MG63 (cell line): ENCODE measurements around the gene UBE2N. TPM values are rescaled to one million over a fixed set of nuclear protein-coding genes. Genes with fewer than 3 reads are reported as not detected.
"Not testable (repeated sequence)": the region's sequence is repeated elsewhere in the genome, so short reads cannot be mapped to it uniquely, and the experiment has no call there.

Experiments used
- DNase-seq: peaks from one replicate; pipeline ENCODE4 v3.0.0-alpha.2; 2020
- H3K27me3 ChIP-seq: fragments of 250-450 bp; sonication (Bioruptor Pico); 2 replicates; pipeline ENCODE4 v1.5.1; 2020; ENCODE audit warnings: mild to moderate bottlenecking, moderate library complexity
- H3K36me3 ChIP-seq: fragments of 250-450 bp; sonication (Bioruptor Pico); 2 replicates; pipeline ENCODE4 v1.5.1; 2020; ENCODE audit warnings: mild to moderate bottlenecking, moderate library complexity
- H3K4me3 ChIP-seq: fragments of 250-450 bp; sonication (Bioruptor Pico); 2 replicates; pipeline ENCODE4 v1.5.1; 2020; ENCODE audit warnings: mild to moderate bottlenecking, moderate library complexity
- H3K9me3 ChIP-seq: fragments of 250-450 bp; sonication (Bioruptor Pico); 2 replicates; pipeline ENCODE4 v1.5.1; 2020; ENCODE audit warnings: mild to moderate bottlenecking, moderate library complexity
- total RNA-seq: library from RNA; depleted of rRNA; stranded (reverse); fragments of >200 nt; shearing (Covaris generic); gene quantifications from 2 replicates; pipeline ENCODE4 v1.2.3, GENCODE V29; 2014; ENCODE audit warnings: low replicate concordance

The UBE2N gene
- total RNA-seq, 1 experiment from 2014 or later, result 115 TPM

DNA sequence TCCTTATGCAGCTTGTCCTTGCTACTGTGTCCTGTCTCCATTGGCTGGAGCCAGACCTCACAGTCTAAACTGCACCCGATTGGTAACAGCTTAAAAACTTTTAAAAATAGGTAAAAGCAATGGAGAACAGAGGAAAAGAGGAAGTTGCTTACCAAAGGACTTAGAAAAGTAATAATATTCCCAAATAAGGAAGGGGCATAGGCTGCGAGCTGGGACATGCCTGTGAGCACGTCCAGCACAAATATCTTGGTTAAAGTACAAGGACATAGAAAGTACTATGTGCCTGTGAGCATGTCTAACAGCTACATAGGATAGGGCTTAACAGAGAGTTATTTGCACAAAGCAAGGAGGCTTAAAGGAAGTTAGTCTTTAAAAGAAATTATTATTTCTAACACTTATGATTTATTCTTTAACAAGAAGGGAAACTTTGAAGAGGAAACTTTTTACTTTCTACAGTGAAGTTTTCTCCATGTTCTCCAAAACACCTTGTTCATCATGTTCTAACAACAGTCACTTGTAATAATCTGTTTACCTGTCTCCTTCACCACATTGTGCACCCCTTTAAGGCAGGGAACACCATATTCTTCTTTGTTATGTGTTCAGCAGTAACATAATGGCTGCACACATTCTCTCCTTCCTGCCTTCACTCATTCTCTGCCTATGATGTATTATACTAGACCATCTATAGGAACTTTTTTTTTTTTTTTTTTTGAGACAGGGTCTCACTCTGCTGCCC, 9.8 kb upstream of the UBE2N start:
- Histone ChIP-seq H3K9me3 (no peaks in the 10 kb centered on the region), H3K27me3 (no peaks in the 10 kb centered on the region), H3K4me3 (no peak overlapping the region), H3K36me3 (no peaks in the 10 kb centered on the region)
- DNase-seq, result no peak

DNA sequence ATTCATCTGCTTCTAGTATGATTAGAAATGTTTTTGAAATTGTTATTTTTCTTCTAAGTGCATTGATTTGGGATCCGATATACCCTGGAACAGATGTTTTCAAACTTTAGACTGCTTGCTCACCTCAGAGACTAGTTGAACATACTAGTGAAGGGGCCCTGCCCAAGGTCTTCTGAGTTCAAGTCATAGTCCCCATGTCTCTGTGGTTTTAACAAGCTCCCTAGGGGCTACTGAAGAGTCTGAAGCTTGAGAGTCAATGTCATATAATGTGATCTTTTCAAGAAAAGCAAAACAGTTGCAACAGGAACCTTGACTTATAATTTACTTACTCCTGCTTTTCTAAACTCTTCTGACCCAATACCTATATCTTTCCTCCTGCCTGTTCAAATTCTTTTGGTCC, 7.5 kb upstream of the UBE2N start:
- H3K4me3 ChIP-seq, result no peak overlapping the region
- H3K27me3 ChIP-seq, result no peaks in the 10 kb centered on the region
- DNase-seq, result no peak
- no peaks in the 10 kb centered on the region for H3K9me3 ChIP-seq
- no peaks in the 10 kb centered on the region for H3K36me3 ChIP-seq

DNA sequence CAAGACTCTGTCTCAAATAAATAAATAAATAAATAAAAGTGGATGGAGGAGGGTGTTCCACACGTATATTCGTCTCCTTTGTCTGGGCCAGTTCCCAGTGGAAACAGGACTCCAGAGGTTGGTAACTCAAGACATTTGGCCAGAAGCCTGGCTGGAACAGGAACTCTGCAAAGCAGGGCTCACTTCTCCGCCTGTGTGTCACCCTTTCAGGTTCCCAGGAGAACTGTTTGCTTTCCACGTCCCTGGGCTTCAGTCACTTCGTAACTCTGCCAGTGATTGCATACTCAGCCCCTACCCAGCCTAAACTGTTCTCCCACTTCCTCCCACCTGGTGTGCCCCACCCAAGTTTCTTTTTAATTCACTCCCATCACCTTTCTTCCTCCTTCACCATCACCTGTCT, 7.0 kb upstream of the UBE2N start:
- no peaks in the 10 kb centered on the region for H3K9me3 ChIP-seq
- H3K27me3 ChIP-seq, result no peaks in the 10 kb centered on the region
- H3K4me3 ChIP-seq, result no peak overlapping the region
- no peak for DNase-seq
- H3K36me3 ChIP-seq, result no peaks in the 10 kb centered on the region

DNA sequence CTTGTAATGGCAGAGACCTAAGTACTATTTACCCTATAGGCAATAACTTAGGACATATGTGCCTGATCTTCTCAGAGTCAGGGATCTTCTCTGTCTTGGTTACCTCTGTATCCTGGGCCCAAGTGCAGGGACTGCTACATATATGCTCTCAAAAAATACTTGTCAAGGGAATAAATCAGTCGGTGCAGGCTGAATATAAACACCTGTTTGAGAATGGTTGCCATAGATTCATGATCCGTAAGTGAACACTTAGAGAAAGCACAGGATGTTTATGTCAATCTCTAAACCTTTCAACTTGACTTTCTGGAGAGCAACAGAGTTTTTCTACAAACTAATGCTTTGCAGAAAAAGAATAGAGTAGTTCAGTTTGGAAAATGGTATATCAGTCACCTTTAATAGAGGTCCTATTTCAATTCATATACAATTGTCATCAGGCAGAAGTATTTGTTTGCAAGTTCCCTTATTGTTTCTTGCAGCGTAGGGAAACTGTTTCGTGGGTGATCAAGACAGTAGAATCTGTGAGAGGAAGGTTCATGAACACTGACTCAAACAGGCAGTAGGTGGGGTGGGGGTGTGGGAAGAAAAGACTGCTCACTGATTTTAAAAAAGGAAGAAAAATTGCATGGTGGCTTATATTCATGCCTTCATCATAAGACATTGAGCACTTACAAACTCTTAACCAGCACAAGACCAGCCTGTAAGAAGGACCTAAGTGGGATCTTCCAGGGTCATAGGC, 6.0 kb upstream of the UBE2N start:
- no peak for DNase-seq
- no peak overlapping the region for H3K4me3 ChIP-seq
- H3K9me3 ChIP-seq, result no peaks in the 10 kb centered on the region
- no peaks in the 10 kb centered on the region; the same call in 1 of the 2 replicates for H3K36me3 ChIP-seq
- no peaks in the 10 kb centered on the region for H3K27me3 ChIP-seq

DNA sequence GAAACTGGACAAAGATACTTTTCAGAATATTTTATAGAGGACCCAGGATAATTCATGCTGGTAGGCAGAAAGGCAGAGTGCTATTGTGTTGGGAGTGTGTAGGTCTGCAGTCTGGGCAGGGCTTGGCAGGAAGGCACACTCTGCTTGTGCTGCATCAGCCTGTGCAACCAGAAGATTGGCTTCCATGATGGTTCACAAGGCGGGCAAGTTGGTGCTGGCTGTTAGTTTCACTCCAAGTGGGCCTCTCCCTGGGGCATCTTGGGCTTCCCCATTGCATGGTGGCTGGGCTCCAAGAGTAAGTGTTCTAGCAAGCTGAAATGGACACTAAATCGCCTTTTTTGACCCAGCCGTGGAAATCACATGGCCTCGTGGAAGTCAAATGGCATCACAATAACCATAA, 1.8 kb upstream of the UBE2N start:
- no peak for DNase-seq
- no peak overlapping the region for H3K4me3 ChIP-seq
- H3K36me3 ChIP-seq, result no peaks in the 10 kb centered on the region; the same call in 1 of the 2 replicates
- H3K27me3 ChIP-seq, result no peaks in the 10 kb centered on the region
- no peaks in the 10 kb centered on the region for H3K9me3 ChIP-seq

DNA sequence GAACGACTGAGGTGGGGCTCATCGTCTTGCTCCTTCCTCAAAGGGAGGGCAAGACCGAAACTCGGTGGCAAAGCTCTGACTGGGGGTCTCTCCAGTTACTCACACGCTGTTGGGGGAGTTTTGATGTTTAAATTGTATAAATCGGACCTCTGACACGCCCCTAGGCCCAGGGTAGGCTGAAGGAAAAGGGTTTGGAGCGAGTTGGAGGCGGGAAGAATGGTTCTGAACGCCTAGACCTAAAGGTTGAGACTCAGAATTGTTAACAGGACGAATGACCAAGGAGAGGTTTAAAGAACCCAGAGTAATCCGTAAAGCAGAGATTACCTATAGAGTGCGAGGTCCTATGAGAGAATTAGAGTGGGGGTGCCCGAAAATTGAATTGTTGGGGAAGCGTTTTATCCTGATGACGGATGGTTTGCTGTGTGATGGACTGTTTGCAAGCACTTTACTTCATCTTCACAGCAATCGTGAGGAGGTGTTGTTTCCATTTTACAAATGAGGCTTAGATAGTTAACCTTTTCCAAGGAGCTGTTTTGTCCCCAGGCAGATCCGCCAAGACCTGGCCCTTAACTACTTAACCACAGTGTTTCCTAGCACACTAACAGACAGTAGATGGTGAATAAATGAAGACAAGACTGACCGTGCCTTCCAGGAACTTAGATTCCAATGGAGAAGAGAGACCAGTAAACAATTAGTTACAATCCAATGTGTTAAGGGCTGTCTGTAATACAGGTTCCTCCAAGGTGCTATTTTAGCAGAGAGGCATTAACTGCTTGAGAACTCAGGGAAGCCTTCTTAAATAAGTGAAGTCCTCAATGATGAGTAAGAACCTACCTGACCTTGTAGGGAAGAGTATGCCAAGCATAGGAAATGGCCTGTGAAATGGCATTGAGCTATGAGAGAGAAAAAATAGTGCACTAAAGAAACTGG, 929 bp upstream of the UBE2N start:
- no peaks in the 10 kb centered on the region; the same call in 1 of the 2 replicates for H3K36me3 ChIP-seq
- H3K27me3 ChIP-seq, result no peaks in the 10 kb centered on the region
- H3K4me3 ChIP-seq, result peak overlapping the region; percentile 88
- H3K9me3 ChIP-seq, result no peaks in the 10 kb centered on the region
- DNase-seq, result no peak

DNA sequence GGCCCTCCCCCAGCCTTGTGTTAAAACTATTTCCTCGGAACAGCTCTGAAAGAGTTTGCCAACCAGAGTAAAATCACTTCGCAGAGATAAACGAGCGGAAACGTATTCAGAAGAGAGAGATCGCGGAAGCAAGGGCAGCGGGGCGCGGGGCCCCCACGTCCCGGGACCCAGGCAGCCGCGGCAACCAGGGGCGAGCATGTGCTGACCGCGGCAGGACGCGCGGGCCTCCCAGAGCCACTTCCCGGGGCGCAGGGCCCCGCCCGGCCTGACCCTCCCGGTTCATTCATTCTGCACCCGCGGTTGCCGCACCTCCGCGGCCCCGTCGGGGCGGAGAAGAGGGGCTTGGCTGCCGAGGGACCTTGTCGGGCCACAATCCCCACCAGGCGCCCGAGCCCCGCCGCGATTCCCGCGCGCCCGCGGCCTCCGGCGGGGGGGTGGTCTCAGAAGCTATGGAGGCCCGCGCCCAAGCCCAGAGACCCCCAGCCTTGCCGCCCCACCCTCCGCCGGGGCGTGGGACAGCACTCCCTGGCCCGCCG, 598 bp downstream of the UBE2N start:
- H3K27me3 ChIP-seq, result no peaks in the 10 kb centered on the region
- H3K36me3 ChIP-seq, result no peaks in the 10 kb centered on the region; the same call in 1 of the 2 replicates
- peak; percentile 41 for DNase-seq
- H3K4me3 ChIP-seq, result peak overlapping the region; percentile 88
- no peaks in the 10 kb centered on the region for H3K9me3 ChIP-seq

DNA sequence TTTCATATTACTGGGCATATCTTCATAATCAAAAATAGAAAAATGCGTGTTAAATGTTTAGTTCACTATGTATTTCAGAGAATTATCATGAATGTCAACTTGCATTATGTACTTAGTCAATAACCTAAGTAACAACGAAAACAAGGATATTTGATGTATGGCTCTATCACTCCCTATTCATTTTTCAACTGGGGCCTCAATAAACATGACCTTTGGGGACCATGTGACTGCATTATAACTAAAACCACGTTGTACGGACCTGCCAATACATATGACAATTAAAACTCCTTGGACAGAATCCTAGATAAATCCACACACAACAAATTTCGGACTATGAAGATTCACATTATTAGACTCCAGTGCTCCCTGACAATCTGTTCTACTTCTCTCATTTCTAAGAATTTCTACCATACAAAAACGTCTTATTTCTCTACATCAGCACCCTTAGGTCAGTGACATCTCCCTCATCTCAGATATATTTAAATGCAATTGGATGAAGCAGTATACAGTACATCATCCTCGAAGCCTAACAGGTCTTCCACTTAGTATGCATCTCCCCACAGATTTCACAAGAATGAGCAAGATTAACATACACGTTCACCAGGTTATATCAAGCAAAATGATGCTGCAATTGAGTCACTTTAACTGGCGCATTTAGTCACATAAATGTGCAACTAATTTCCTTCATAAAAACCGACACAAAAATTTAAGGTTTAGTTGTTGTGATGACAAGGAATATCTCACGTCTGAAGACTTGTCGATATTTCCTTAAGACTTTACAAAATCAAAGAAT, 1.5 kb downstream of the UBE2N start:
- no peaks in the 10 kb centered on the region for H3K9me3 ChIP-seq
- H3K36me3 ChIP-seq, result no peaks in the 10 kb centered on the region; the same call in 1 of the 2 replicates
- H3K4me3 ChIP-seq, result peak overlapping the region; percentile 88
- no peak for DNase-seq
- no peaks in the 10 kb centered on the region for H3K27me3 ChIP-seq

DNA sequence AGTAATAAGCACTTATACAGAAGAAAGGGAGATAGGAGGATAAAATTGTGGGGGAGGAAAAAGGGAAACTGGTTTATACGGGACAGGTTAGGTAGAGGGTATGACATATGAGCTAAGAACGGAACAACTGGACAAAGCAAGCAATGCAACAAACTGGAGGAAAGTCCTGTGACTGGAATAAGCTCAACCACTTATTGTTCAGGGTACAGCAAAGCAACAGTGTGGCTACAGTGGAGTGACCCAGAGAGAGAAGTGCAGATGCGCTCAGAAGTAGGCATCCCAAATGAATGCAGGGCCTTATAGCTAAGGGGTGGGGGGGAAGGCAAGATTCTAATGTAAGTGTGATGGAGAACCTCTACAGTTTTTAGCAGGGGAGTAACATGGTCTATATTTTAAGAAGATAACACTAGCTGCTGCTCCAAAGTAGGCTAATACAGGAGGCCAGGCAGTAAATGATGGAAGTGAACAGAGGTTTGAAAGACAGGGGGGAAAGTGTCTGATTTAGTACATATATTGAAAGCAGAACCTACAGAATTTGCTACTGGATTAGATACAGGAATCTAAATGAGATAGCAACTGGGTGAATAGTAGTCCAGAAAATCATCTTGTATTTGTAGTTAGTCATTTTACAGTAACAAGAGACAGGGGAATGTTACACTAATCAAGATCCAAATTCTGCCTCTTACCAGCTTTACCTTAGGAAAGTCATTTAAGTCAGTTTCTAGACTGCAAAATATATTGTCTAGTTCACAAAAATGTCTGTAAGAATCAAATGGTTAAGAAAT, 3.3 kb downstream of the UBE2N start:
- Histone ChIP-seq H3K9me3 (no peaks in the 10 kb centered on the region), H3K36me3 (no peaks in the 10 kb centered on the region; the same call in 1 of the 2 replicates), H3K4me3 (no peak overlapping the region), H3K27me3 (no peaks in the 10 kb centered on the region)
- no peak for DNase-seq

DNA sequence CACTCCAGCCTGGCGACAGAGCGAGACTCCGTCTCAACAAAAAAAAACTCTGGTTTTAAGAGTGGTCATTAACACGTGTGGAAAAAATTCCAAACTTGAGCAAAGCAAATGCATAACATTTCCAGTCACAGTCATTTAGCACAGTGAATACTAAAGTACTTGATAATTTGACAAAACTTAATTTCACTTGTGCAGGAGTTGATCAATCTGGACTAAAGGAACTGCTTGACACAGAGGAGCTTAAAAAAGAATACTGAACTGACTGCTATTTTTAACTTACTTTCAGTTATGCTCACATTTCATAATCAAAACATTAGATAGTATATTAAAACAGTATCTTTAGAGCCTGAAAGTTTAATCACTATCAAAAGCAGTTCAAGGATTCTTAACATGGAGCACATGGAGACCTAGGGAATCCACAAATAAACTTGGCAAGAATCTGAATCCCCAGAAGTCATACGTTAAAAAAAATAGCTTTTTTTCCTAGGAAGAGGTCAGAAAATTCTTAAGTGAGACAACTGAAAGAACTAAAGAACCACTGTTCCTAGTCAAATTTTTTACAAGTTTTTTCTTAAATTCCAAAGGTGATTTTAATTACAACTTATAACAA, 7.4 kb downstream of the UBE2N start:
- no peak overlapping the region for H3K4me3 ChIP-seq
- H3K36me3 ChIP-seq, result no peaks in the 10 kb centered on the region
- H3K27me3 ChIP-seq, result no peaks in the 10 kb centered on the region
- no peaks in the 10 kb centered on the region for H3K9me3 ChIP-seq
- no peak for DNase-seq

DNA sequence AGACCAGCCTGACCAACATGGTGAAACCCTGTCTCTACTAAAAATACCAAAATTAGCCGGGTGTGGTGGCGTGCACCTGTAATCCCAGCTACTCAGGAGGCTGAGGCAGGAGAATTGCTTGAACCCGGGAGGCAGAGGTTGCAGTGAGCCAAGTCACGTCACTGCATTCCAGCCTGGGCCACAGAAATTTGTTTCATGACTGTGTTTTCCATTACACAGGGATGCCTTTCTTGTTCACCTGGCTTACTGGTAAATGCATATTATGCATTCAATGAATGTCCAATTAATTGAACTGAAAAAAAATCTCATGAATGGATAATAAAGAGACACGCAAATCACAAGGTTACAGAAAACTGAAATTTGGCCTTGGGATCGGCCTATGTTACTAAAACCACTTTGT, 9.7 kb downstream of the UBE2N start:
- DNase-seq, H3K27me3 ChIP-seq, H3K9me3 ChIP-seq, H3K4me3 ChIP-seq, H3K36me3 ChIP-seq: not testable (repeated sequence)

DNA sequence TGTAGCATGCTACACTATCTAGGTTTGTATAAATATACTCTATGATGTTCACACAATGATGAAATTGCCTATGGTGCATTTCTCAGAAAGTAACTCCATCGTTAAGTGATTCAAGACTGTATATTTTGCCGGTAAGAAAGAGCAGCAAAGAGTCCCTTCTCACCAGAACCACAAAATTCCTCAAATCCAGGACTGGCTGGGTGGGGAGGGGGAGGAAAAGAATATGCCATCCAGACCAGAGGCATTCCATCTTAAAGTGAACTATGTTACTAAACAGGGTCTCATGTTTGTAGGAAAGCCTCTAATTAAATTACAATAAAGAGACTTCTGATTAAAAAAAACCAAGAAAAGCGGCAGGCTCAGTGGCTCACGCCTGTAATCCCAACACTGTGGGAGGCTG, 11.5 kb downstream of the UBE2N start:
- peaks cover 3% of the 10 kb centered on the region; the same call in 1 of the 2 replicates for H3K36me3 ChIP-seq
- H3K27me3 ChIP-seq, result no peaks in the 10 kb centered on the region
- no peak overlapping the region for H3K4me3 ChIP-seq
- no peaks in the 10 kb centered on the region for H3K9me3 ChIP-seq
- DNase-seq, result no peak

DNA sequence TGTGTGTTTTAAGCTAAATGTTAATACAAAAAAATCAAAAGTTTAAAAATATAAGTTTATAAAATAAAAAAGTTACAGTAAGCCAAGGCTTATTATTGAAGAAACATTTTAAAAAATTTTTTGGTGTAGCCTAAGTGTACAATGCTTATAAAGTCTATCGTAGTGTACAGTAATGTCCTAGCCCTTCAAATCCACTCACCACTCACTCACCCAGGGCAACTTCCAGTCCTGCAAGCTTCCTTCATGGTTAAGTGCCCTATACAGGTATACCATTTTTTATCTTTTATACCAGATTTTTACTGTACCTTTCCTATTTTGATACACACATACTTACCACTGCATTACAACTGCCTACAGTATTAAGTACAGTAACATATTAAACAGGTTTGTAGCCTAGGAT, 11.9 kb downstream of the UBE2N start:
- Histone ChIP-seq H3K9me3 (no peaks in the 10 kb centered on the region), H3K36me3 (peaks cover 3% of the 10 kb centered on the region; the same call in 1 of the 2 replicates), H3K27me3 (no peaks in the 10 kb centered on the region), H3K4me3 (no peak overlapping the region)
- no peak for DNase-seq

DNA sequence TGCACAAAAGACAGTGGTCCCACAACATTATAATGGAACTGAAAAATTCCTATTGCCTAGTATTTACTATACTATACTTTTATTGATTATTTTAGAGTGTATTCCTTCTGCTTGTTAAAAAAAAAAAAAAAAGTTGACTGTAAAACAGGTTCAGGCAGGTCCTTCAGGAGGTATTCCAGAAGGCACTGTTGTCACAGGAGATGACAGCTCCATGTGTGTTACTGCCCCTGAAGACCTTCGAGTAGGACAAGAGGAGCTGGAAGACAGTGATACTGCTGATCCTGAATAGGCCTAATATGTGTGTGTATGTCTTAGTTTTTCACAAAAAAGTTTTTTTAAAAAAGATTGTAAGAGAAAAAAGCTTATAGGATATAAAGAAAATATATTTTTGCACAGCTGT, 12.3 kb downstream of the UBE2N start:
- Histone ChIP-seq H3K27me3 (no peaks in the 10 kb centered on the region), H3K36me3 (peaks cover 3% of the 10 kb centered on the region; the same call in 1 of the 2 replicates), H3K4me3 (no peak overlapping the region), H3K9me3 (no peaks in the 10 kb centered on the region)
- no peak for DNase-seq
